HG03196 (cell line): Measurements from ENCODE around the gene URB2.
A peak's percentile ranks its signal among the peaks of the same experiment; 100 is the strongest.
"Not testable (repeated sequence)": the region's sequence is repeated elsewhere in the genome, so short reads cannot be mapped to it uniquely, and the experiment has no call there.

ENCODE experiments used
- ATAC-seq: cut with Tn5 transposase; IDR thresholded peaks from one replicate; pipeline ENCODE4 v1.9.1; 2021; ENCODE audit not compliant: unreplicated experiment

Gene URB2

DNA sequence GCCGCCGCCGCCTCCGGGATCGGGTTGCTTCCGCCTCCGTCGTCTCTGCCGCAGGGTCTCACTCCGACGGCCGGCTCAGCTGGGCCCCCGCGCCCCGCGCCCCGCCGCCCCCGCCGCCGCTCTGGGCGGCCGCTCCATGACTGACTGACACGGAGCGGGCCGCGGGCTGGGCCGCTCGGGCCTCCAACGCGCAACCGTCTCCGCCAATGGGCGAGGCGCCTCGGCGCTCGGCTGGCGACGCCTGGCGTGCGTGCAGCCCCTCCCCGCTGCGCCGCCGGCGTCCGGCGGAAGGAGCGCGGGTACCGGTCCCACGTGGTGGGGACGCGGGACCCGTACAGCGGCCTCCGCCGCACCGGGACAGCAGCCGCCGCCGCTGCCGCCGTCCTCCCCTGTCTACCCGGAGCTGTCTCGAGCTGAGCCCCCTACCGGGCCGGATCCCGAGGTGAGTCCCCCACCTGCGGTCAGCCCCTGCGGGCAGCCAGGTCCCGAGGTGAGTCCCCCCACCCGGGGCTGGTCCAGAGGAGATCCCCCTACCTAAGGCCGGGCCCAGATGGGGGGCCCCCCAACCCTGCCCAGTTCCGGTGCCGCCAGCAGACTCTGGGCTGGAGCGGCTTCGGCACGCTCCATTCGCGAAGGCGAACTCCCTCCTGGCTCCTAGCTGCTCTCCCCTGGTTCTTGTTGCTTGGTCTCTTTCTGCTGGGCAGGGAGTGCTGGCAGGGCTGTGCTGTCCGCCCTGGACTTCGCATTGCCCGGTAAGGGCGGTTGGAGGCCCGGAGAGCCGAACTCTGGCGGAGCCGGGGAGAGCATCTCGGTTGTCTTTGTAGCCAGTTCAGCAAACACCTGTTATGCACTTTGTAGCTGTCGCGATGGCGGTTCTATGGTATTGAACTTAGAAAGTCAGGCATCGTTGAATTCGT lies at the start of gene URB2, which contains the start of gene TAF5L:
Gene URB2, plus strand, starts transcription at position 333 of the 917 bp plus-strand sequence. CDS start 1,387 bp downstream, outside the sequence.
Gene TAF5L, minus strand, starts transcription at position 208 of the 917 bp plus-strand sequence. CDS start 11,640 bp downstream, outside the sequence.
- ATAC-seq = peak; percentile 84

- ATAC-seq = no peak
These were observed 47.6 kb upstream of the URB2 start for GRCh38 chr1:229578168-229579058.

DNA sequence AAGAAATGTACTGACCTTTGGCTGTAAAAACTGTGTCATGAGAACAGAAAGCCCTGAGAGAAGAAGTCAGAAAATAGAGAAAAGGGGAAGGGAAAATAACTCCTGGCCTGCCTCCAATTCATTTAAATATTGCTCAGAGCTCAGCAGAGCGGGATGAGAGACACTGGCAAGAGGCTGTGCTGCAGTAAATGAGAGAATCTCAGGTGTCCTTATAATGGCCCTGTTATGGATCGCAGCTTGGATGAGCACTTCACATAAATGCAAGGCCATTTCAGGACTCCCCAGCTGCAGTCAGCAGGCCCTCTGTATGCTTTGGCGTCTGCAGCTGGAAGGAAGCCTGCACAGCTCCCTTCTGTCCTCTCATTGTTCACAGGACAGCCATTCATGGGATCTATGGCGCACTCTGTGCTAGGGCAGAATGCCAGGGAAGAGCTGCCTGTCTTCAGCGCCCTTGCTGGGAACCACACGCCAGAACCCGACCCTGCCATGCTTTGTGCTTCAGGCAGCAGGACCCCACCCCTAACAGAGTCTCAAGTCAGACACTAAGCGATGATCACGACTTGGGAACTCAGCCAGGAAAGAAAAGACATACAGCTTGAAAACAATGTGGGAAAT lies 46.9 kb upstream of the URB2 start:
- peak; percentile 77 for ATAC-seq

- ATAC-seq = no peak
These were observed 44.6 kb upstream of the URB2 start for GRCh38 chr1:229581485-229581884.

- no peak for ATAC-seq
These were observed 43.9 kb upstream of the URB2 start for GRCh38 chr1:229582011-229582694.

GRCh38 chr1:229582715-229583114 lies 43.3 kb upstream of the URB2 start:
- no peak for ATAC-seq

- ATAC-seq = no peak
These were observed 40.7 kb upstream of the URB2 start for GRCh38 chr1:229585338-229585737.

GRCh38 chr1:229590119-229590518 lies 35.9 kb upstream of the URB2 start:
- ATAC-seq = no peak

GRCh38 chr1:229593800-229594199 lies 32.2 kb upstream of the URB2 start:
- ATAC-seq = no peak

- no peak for ATAC-seq
These were observed 31.6 kb upstream of the URB2 start for GRCh38 chr1:229594227-229595008.

GRCh38 chr1:229595876-229596275 lies 30.2 kb upstream of the URB2 start:
- not testable (repeated sequence) for ATAC-seq

DNA sequence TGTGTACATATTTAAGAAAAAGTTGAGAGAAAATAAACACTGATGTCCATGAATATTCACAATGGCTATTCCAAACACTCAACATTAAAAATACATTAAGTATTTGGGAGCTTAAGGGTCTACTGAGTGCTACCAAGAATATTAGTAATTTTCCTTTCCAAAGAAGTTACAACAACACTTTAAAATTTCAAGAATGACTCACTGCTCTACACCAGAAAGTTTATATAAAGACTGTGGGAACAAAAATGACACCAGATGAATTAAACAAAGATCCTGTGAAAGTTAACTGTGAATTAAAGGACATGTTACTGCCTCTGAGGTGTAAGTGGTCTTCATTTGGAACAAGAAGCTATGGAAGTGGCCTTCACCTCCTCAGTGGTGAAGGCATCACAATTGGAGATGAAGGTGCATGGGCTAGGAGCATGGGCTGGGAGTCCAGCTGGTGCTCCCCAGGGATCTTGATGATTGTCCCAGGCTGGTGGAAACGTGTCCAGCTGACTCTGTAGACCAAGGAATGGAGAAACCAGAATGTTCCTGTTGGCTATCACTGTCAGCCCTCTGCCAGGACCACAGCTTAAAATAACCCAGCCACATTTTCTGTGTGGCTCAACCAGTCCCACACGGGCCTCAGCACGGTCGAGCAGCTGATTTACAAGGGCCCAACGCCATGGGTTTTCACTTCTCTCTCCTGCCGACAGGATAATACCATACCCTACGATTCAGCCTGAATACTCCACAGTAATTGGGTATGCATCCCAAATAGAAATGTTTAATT lies 28.9 kb upstream of the URB2 start:
- ATAC-seq = no peak

DNA sequence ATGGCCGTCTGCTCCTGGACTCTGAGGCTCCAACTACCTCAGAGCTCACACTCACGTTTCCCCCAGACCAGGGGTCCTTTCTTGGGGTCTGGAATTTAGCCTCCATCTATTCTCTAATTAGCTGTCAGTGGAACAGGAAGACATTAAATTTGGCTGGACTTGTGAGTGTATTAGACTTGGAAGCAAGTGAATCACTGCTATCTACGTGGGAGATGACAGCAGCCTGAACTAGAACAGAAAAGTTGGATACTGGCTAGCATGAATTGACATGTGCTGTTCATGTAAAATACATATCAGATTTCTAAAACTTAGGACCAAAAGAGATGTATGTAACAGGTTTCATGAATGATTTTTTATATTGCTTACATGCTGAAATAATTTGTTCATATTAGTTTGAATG lies 28.2 kb upstream of the URB2 start:
- no peak for ATAC-seq

GRCh38 chr1:229599218-229599954 lies 26.7 kb upstream of the URB2 start:
- ATAC-seq = no peak

DNA sequence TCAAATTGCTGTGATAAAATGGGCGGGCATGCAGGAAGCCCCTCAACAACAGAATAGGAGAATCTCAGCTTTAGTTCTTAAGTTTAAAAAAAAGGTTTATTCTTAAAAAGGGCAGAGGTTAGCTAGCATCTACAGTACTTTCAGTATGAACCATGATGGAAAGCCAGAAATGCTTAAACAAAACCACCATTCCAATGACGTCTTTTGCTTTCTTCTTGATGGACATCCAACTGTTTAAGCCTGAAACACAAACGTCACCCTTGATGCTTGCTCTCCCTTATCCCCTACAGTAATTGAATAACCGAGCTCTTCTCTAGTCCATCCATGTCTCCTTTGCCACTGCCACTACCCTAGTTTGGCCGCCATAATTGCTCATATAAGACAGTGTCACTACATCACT lies 25.8 kb upstream of the URB2 start:
- no peak for ATAC-seq

- ATAC-seq = no peak
These were observed 22.6 kb upstream of the URB2 start for GRCh38 chr1:229603371-229604005.

GRCh38 chr1:229607370-229607769 lies 18.7 kb upstream of the URB2 start:
- no peak for ATAC-seq

GRCh38 chr1:229608590-229608989 lies 17.5 kb upstream of the URB2 start:
- ATAC-seq = no peak
